CD4-positive, alpha-beta memory T cell (primary cell): ENCODE measurements around the gene PDE1A. TPM values are rescaled to one million over a fixed set of nuclear protein-coding genes. Genes with fewer than 3 reads are reported as not detected.

ENCODE experiments used
- CTCF ChIA-PET: fragments of 350-600 bp; sonication (Branson Sonifier 250); formaldehyde crosslinking; loops from one replicate; lab custom pipeline; 2021; ENCODE audit warnings: inconsistent platforms; ENCODE audit not compliant: partially characterized antibody; lab: Charles Lee
- POLR2A ChIA-PET: fragments of 350-600 bp; sonication (Branson Sonifier 250); formaldehyde crosslinking; loops from one replicate; lab custom pipeline; 2021; ENCODE audit not compliant: partially characterized antibody; lab: Charles Lee
- DNase-seq, 5 donors: peaks; one replicate each; pipeline versions ENCODE4 v3.0.0 to v3.0.0-alpha.2; 2020 to 2022; ENCODE audit warnings: mixed read lengths in 1 of 5
- H3K27ac ChIP-seq: one replicate; pipeline ENCODE4 v1.7.0; 2013; ENCODE audit warnings: low read depth, low read length
- H3K27me3 ChIP-seq: 2 replicates; pipeline ENCODE4 v1.7.0; 2013; ENCODE audit warnings: mild to moderate bottlenecking, low read length, moderate library complexity; ENCODE audit not compliant: insufficient read depth
- H3K36me3 ChIP-seq: 2 replicates; pipeline ENCODE4 v1.7.0; 2013; ENCODE audit warnings: mild to moderate bottlenecking, low read length, moderate library complexity; ENCODE audit not compliant: insufficient read depth
- H3K4me1 ChIP-seq: 2 replicates; pipeline ENCODE4 v1.7.0; 2013; ENCODE audit warnings: mild to moderate bottlenecking, low read length, moderate library complexity; ENCODE audit not compliant: insufficient read depth
- H3K4me3 ChIP-seq, 2 donors: one replicate each; pipeline ENCODE4 v1.7.0; 2013; ENCODE audit warnings: low read length in 2 of 2, mild to moderate bottlenecking in 1 of 2
- H3K9me3 ChIP-seq, 2 donors: one replicate each; pipeline ENCODE4 v1.7.0; 2013; ENCODE audit warnings: low read length in 2 of 2, control low read depth in 1 of 2; ENCODE audit not compliant: control insufficient read depth in 1 of 2
- H3K27ac Mint-ChIP-seq, 7 donors: one replicate each; pipeline ENCODE4 v1.8.0; 2020 to 2021; ENCODE audit warnings: mixed read lengths in 7 of 7, mild to moderate bottlenecking in 6 of 7, inconsistent platforms in 3 of 7, moderate library complexity in 3 of 7
- H3K27me3 Mint-ChIP-seq, 2 donors: one replicate each; pipeline ENCODE4 v1.8.0; 2020 to 2021; ENCODE audit warnings: mixed read lengths in 2 of 2
- H3K36me3 Mint-ChIP-seq, 2 donors: one replicate each; pipeline ENCODE4 v1.8.0; 2020 to 2021; ENCODE audit warnings: mixed read lengths in 2 of 2, inconsistent platforms in 1 of 2, mild to moderate bottlenecking in 1 of 2
- H3K4me1 Mint-ChIP-seq, 4 donors: one replicate each; pipeline ENCODE4 v1.8.0; 2020 to 2021; ENCODE audit warnings: mixed read lengths in 4 of 4, mild to moderate bottlenecking in 1 of 4
- H3K4me3 Mint-ChIP-seq, 8 donors: one replicate each; pipeline ENCODE4 v1.8.0; 2020 to 2021; ENCODE audit warnings: mixed read lengths in 8 of 8, mild to moderate bottlenecking in 7 of 8, moderate library complexity in 6 of 8, inconsistent platforms in 3 of 8
- H3K9me3 Mint-ChIP-seq, 8 donors: one replicate each; pipeline ENCODE4 v1.8.0; 2020 to 2021; ENCODE audit warnings: mixed read lengths in 8 of 8, mild to moderate bottlenecking in 5 of 8, inconsistent platforms in 3 of 8, moderate library complexity in 1 of 8
- intact Hi-C: fragments of 100-400 bp; cut with micrococcal nuclease; formaldehyde crosslinking; loops from one replicate; pipeline ENCODE4 v1.15.1; 2023
- polyA plus RNA-seq, 2 donors: library from polyadenylated mRNA; unstranded; fragments of 300-500 nt; fragmentation: Illumina TruSeq; gene quantifications; one replicate each; pipeline ENCODE4 v1.2.3, GENCODE V29; 2021
- total RNA-seq, 2 experiments: library from RNA; stranded (reverse); gene quantifications; one replicate each; pipeline ENCODE4 v1.2.3, GENCODE V29; 2021

The PDE1A gene
- total and polyA plus RNA-seq, 4 experiments from 2014 or later: not detected

- no peaks in the 10 kb centered on the region for H3K36me3 Mint-ChIP-seq
- Histone ChIP-seq H3K36me3 (no peaks in the 10 kb centered on the region), H3K27ac (no peak overlapping the region), H3K27me3 (no peaks in the 10 kb centered on the region), H3K9me3 (no peaks in the 10 kb centered on the region), H3K4me1 (no peaks in the 10 kb centered on the region), H3K4me3 (no peak overlapping the region)
- CTCF ChIA-PET: no interaction called here
- DNase-seq: no peak
- no peaks in the 10 kb centered on the region for H3K4me1 Mint-ChIP-seq
- intact Hi-C loops: no loop called here
- H3K9me3 Mint-ChIP-seq: peaks cover 0 to 6% (median 0%) of the 10 kb centered on the region in 8 donors
- H3K27me3 Mint-ChIP-seq: peaks cover 0 to 4% of the 10 kb centered on the region in 2 donors
- POLR2A ChIA-PET: no interaction called here
- H3K4me3 Mint-ChIP-seq: no peak overlapping the region
- H3K27ac Mint-ChIP-seq: no peak overlapping the region
These were observed 216.2 kb downstream of the PDE1A start for GRCh38 chr2:182210669-182211068.

- peaks cover 0 to 6% (median 0%) of the 10 kb centered on the region in 8 donors for H3K9me3 Mint-ChIP-seq
- H3K27ac ChIP-seq: no peak overlapping the region
- intact Hi-C loops: no loop called here
- H3K36me3 Mint-ChIP-seq: no peaks in the 10 kb centered on the region
- H3K4me1 Mint-ChIP-seq: no peaks in the 10 kb centered on the region
- peaks cover 0 to 4% of the 10 kb centered on the region in 2 donors for H3K27me3 Mint-ChIP-seq
- H3K4me3 ChIP-seq: no peak overlapping the region
- H3K4me3 Mint-ChIP-seq: no peak overlapping the region
- no peak for DNase-seq
- H3K9me3 ChIP-seq: no peaks in the 10 kb centered on the region
- no peaks in the 10 kb centered on the region for H3K27me3 ChIP-seq
- no peaks in the 10 kb centered on the region for H3K36me3 ChIP-seq
- CTCF ChIA-PET: no interaction called here
- H3K4me1 ChIP-seq: no peaks in the 10 kb centered on the region
- POLR2A ChIA-PET: no interaction called here
- H3K27ac Mint-ChIP-seq: no peak overlapping the region
These were observed 218.4 kb downstream of the PDE1A start for GRCh38 chr2:182208421-182208820.

- ChIA-PET CTCF (no interaction called here), POLR2A (no interaction called here)
- H3K27me3 ChIP-seq: no peaks in the 10 kb centered on the region
- Mint-ChIP-seq H3K9me3 (peaks cover 0 to 6% (median 0%) of the 10 kb centered on the region in 8 donors), H3K4me3 (no peak overlapping the region), H3K36me3 (no peaks in the 10 kb centered on the region), H3K27ac (no peak overlapping the region), H3K4me1 (no peaks in the 10 kb centered on the region), H3K27me3 (peaks cover 0 to 4% of the 10 kb centered on the region in 2 donors)
- no peak overlapping the region for H3K27ac ChIP-seq
- intact Hi-C loops: no loop called here
- DNase-seq: no peak
- no peaks in the 10 kb centered on the region for H3K36me3 ChIP-seq
- no peaks in the 10 kb centered on the region for H3K4me1 ChIP-seq
- no peaks in the 10 kb centered on the region for H3K9me3 ChIP-seq
- H3K4me3 ChIP-seq: no peak overlapping the region
These were observed 219.6 kb downstream of the PDE1A start for GRCh38 chr2:182207049-182207746.

DNA sequence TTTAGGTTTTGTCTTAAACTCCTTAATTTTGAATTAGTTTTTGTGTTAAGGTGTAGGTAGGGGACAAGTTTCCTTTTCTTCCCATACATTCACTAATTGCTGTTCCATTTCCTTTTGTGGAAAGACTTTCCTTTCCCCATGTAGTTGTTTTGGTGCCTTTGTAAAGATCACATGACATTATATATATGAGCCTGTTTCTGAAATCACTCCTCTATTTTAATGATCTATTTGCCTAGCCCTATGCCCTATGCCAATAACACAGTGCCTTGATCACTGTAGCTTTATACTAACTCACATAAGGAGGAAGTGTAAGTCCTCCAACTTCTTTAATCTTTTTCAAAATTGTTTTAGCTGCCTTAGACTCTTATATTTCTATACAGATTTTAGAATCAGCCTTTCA, 229.3 kb downstream of the PDE1A start:
- POLR2A ChIA-PET: no interaction called here
- no peak overlapping the region for H3K4me3 ChIP-seq
- no peaks in the 10 kb centered on the region for H3K4me1 ChIP-seq
- no peaks in the 10 kb centered on the region for H3K36me3 ChIP-seq
- Mint-ChIP-seq H3K4me1 (no peaks in the 10 kb centered on the region), H3K36me3 (no peaks in the 10 kb centered on the region), H3K4me3 (no peak overlapping the region), H3K27me3 (peaks cover 2 to 4% of the 10 kb centered on the region in 2 donors), H3K27ac (no peak overlapping the region), H3K9me3 (no peaks in the 10 kb centered on the region)
- no peaks in the 10 kb centered on the region for H3K27me3 ChIP-seq
- DNase-seq: no peak
- intact Hi-C loops: no loop called here
- H3K27ac ChIP-seq: no peak overlapping the region
- H3K9me3 ChIP-seq: no peaks in the 10 kb centered on the region
- CTCF ChIA-PET: interaction anchor here (1.1 kb wide), 1 partner anchor 11 kb away, joined by 4 read pairs; no protein-coding TSS in a partner anchor

DNA sequence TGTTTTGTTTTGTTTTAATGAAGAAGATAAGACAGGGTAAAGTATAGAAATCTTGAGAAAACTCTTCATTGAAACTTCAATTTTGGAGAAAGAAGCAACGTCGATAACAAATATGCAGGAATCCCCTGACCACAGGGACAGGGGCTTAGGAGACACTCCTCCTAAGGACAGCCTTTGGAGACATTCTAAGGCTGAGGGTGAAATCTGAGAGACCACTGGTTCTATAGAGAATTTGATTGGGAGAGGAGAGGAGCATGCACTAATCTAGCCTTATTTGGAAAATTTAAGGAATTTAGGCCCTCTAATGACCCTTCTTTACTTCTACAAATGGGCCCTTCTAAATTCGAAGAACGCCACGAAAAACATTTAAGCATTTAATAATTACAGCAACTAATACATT, 233.5 kb downstream of the PDE1A start:
- peaks cover 0 to 2% of the 10 kb centered on the region in 2 donors for H3K27me3 Mint-ChIP-seq
- H3K4me1 Mint-ChIP-seq: no peaks in the 10 kb centered on the region
- ChIA-PET POLR2A (no interaction called here), CTCF (no interaction called here)
- no peaks in the 10 kb centered on the region for H3K9me3 Mint-ChIP-seq
- no peak for DNase-seq
- H3K27me3 ChIP-seq: no peaks in the 10 kb centered on the region
- H3K4me1 ChIP-seq: no peaks in the 10 kb centered on the region
- no peak overlapping the region for H3K27ac ChIP-seq
- H3K36me3 Mint-ChIP-seq: no peaks in the 10 kb centered on the region
- intact Hi-C loops: no loop called here
- no peaks in the 10 kb centered on the region for H3K9me3 ChIP-seq
- H3K36me3 ChIP-seq: no peaks in the 10 kb centered on the region
- H3K27ac Mint-ChIP-seq: no peak overlapping the region
- H3K4me3 ChIP-seq: no peak overlapping the region
- H3K4me3 Mint-ChIP-seq: no peak overlapping the region

DNA sequence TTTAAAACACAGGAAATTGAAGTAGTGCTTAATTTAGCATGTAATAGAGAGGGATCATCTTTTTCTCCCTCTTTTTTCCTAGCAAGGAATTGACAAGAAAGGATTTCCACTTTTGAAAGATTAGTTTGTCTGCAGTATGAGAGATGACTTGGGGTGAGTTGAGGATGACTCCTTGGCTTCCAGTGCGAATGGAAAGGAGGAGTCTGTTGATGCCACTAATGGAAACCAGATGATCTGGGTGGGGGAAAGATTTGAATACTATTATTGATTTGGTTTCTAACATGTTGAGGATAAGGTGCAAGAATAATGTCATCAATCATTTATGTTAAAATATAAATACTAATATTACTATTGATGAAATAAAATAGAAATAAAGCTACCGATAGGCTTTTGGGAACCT, 235.8 kb downstream of the PDE1A start:
- no peaks in the 10 kb centered on the region for H3K9me3 Mint-ChIP-seq
- CTCF ChIA-PET: interaction anchor here (1.1 kb wide), 1 partner anchor 12 kb away, joined by 3 read pairs; no protein-coding TSS in a partner anchor
- POLR2A ChIA-PET: no interaction called here
- H3K4me1 Mint-ChIP-seq: no peaks in the 10 kb centered on the region
- peaks cover 0 to 2% of the 10 kb centered on the region in 2 donors for H3K27me3 Mint-ChIP-seq
- no peaks in the 10 kb centered on the region for H3K9me3 ChIP-seq
- no peak overlapping the region for H3K4me3 Mint-ChIP-seq
- DNase-seq: no peak
- no peaks in the 10 kb centered on the region for H3K36me3 Mint-ChIP-seq
- H3K4me3 ChIP-seq: no peak overlapping the region
- intact Hi-C loops: no loop called here
- no peaks in the 10 kb centered on the region for H3K27me3 ChIP-seq
- no peak overlapping the region for H3K27ac ChIP-seq
- no peaks in the 10 kb centered on the region for H3K36me3 ChIP-seq
- H3K4me1 ChIP-seq: no peaks in the 10 kb centered on the region
- H3K27ac Mint-ChIP-seq: no peak overlapping the region

DNA sequence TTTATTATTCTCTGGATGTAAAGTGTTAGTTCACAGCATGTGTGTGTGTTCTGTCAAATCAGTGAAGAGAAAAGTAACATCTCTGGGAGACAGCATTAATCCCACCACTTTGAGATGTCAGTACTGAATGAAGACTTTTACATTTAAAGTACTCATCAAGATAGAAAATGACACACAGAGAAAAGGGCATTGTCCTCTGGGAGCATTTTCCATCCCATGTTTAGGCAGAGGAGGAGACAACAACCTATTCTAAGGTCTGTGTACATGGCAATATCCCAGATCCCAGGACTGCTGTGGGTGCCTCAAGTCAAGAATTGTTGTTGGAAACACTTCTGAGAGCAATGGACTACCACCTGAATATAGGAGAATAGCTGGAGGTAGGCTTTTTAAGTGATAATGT, 239.7 kb downstream of the PDE1A start:
- no peak overlapping the region for H3K4me3 ChIP-seq
- H3K4me1 ChIP-seq: no peaks in the 10 kb centered on the region
- H3K36me3 Mint-ChIP-seq: no peaks in the 10 kb centered on the region
- DNase-seq: no peak
- H3K4me3 Mint-ChIP-seq: no peak overlapping the region
- no peak overlapping the region for H3K27ac Mint-ChIP-seq
- no peaks in the 10 kb centered on the region for H3K4me1 Mint-ChIP-seq
- intact Hi-C loops: no loop called here
- peaks cover 3% of the 10 kb centered on the region in 2 donors for H3K27me3 Mint-ChIP-seq
- H3K27me3 ChIP-seq: no peaks in the 10 kb centered on the region
- H3K9me3 ChIP-seq: no peaks in the 10 kb centered on the region
- ChIA-PET POLR2A (no interaction called here), CTCF (interaction anchor here (1.0 to 4.0 kb wide), 5 partner anchors 9 to 793 kb away, joined by 3 to 28 read pairs (median 6); no protein-coding TSS in a partner anchor)
- H3K27ac ChIP-seq: no peak overlapping the region
- H3K36me3 ChIP-seq: no peaks in the 10 kb centered on the region
- peaks cover 0 to 11% (median 4%) of the 10 kb centered on the region in 8 donors for H3K9me3 Mint-ChIP-seq
